HG02943 (cell line): ENCODE data around the gene AANAT.

Experiments used
- ATAC-seq: cut with Tn5 transposase; IDR thresholded peaks from one replicate; pipeline ENCODE4 v1.9.1; 2021; ENCODE audit warnings: mild to moderate bottlenecking, low read depth, moderate library complexity; ENCODE audit not compliant: unreplicated experiment

Gene AANAT

DNA sequence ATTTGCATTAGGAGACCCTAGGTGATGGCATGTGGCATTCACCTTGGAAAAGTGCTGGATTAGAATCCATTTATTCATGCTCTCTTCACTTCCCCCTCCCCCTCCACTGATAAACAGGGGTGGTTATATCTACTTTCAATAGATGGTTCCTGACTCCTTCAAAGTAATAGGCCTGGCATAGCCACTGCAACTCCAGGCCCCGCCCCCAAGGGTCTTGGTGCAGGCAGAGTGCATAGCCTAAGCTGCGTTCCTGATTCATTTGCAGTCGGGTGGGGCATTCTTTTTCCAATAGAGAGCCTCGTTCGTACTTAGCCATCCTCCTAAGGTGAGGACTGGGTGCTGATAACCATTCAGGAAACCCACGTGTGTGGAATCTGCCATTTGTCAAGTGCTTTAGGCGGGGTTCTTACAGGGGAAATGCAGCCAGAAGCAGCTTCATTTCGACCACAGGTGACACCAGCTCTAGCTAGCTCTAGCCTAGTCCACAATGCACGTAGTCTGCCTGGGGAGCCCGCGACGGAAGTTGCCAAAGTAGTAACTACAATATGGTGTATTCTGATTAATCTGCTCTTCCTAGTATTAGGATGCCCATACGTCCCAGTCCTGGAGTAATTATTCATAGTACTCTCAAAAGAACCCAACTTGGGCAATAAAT, 25.6 kb upstream of the AANAT start:
- ATAC-seq = no peak

GRCh38 chr17:76442341-76443338, 24.8 kb upstream of the AANAT start:
- no peak for ATAC-seq

DNA sequence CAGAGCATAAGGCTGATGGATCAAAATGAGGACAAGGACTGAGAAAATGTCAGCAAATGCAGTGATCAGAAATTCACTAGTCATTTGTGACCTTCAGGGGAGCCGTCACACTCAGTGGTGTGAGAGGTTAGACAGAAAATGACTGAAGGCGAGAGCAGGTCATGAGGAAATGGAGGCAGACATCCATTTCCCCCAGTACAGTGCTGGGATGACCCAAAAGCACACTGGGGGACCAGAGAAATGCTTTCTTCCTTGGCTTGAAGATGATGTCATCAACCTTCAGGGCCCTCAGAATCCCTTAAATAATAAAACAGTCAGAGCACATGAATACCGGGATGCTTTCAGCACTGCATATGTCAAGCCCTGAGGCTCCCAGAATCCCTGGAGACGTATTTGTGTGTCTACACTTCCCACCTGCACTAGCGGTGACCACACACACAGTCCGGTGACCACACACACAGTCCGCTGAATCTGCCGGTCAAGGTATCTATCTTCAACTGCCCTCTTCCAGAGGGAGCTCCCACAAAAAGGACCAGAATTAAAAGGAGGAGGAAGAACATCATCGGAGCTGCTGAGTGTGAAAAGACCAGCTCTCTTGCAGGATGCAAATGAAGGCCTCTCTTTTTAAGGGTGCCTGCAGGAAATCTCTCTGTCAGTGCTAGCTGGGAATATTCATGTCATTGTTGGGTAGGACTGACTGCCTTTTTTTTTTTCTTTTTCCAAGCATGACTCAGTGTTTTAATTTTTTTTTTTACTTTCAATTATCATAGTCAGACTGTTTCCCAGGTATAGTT, 22.7 kb upstream of the AANAT start:
- ATAC-seq = no peak

DNA sequence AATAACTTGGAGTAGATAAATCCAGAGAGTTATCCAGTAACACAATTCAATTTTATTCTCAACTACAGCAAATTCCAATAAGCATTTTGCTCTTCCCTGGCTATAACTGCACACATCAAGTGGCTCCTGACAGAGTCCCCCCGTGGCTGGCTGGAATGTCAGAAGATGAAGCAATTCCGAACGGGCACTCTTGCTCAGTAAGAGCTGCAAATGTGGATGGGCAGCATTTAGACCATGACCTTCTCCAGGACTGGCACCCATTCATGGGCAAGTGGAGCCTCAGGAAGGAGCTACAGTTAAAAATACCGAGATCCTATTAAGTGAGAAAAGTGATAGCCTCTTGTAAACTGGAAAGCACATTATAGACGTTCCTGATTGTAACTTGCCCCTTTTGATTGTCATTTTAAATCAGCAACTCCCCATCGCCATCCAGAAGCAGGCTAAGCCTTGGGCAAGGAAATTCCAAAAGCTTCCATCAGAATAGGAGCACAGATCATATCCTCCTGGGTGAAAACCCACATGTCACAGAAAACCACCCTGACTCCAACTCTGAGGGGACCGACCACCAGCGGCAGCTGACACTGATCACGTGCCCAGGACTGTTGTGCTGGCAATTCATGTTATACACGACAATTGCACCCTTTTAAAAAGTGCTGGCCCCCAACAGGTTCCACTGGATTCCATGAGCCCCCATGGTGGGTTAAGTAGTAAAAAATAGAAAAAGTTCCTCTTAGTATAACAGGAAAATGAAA, 21.5 kb upstream of the AANAT start:
- no peak for ATAC-seq

DNA sequence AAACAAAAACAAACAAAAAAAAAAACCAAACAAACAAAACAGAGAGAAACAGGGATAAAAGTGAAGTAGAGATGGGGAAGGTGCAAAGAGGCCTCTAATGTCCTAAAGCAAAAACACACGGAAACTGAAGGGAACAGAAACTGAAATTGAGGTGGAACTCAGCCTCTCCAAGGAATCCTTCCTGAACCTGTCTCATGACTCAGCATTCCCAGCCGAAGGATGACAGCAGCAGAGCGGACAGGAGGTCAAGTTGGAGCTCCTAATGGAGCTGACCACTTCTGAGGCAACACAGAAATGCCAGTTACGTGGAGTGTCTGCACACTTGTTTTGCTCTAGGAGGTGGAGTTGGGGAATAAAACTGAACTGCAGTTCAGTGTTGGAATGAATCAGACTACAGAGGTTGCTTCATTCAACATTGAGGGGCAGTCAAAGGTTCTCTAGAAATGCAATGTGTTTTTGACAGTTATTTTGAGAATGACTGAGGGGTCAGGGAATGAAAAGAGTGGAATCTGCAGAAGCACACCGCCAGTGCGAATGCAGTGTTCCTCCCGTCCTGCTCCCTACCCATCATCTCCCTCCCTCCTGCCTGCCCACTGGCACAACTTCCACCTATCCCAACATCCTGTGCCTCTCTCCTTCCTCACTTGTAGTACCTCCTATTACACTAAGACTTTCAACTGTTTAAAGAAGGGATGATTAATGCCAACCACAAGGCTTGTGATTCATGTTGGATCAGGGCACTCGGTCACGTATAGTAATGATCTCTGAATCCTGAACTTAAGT, 20.8 kb upstream of the AANAT start:
- ATAC-seq = no peak

- ATAC-seq = no peak
These were observed 19.3 kb upstream of the AANAT start for GRCh38 chr17:76447931-76448652.

DNA sequence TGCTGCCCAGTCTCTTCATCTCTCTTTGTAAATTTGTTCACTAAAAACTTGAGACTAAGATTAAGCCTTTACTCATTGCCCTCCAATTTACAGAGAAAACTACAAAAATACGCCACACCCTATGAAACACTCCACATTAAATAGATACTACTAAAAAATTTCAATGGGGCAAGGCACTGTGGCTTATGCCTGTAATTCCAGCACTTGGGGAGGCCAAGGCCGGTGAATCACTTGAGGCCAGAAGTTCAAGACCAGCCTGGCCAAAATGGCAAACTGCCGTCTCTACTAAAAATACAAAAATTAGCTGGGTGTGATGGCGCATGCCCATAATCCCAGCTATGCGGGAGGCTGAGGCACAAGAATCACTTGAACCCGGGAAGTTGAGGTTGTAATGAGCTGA, 18.3 kb upstream of the AANAT start:
- no peak for ATAC-seq

- no peak for ATAC-seq
These were observed 15.9 kb upstream of the AANAT start for GRCh38 chr17:76451506-76451905.

DNA sequence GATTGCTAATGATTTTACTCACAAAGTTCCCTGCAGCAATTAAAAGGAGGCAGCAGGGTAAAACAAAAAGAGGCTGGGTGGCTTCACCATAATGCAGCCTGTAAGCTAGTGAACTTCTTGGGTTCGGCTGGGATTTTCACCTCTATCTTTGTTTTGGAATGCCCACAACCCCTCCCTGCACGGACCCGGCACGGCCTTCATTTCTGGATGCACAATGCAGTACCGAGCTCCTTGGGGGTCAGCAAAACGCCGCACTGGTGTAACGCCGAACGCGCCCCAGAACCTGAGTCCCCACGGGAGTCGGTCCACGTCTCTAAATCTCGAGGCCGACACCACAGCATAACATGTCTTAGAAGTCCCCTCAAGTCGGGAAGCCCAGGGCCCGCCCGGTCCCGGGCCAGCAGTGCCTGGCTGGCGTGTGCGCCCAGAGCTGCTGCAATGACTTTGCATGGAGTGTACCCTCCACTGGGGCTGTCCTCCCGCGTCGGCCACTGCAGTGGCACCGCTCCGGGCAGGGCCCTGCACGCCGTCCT, 15.2 kb upstream of the AANAT start:
- ATAC-seq = no peak

DNA sequence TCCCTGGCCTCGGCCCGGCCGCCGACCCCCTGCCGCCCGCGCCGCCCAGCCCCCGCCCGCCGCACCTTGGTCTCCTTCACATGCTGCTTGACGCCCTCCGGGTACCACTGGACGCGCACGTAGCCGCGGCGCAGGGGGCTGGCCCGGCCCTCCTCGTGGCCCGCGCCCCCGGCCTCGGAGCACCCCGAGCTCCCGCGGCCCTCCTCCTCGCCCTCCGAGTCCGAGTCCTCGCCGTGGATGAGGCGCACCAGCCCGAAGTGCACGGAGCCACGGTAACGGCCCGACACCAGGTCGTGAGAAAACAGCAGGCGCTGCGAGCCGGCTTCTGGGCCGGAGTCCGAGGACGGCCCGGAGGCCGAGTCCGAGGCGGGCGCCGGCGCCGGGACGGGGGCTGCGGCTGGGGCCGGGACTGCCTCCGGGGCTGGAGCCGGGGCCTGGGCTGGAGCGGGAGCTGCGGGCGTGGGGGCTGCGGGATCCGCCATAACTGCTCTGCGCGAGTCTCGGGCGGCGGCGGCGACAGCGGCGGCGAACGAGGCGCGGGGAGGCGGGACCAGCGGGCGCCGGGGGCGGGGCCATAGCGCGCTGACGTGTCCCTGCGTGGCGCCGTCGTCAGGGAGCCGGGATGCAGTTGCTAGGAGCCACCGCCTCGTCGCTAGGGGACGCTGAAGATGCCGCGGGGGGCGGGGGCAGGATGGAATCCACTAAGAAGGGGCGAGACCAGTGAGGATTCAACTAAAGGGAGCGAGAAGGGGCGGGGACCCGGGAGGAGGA, 14.6 kb upstream of the AANAT start, which contains the start of gene UBE2O:
Gene UBE2O, minus strand, starts transcription at position 493 of the 771 bp plus-strand sequence. Its CDS starts 11 bp downstream, at position 482.
- ATAC-seq = no peak

DNA sequence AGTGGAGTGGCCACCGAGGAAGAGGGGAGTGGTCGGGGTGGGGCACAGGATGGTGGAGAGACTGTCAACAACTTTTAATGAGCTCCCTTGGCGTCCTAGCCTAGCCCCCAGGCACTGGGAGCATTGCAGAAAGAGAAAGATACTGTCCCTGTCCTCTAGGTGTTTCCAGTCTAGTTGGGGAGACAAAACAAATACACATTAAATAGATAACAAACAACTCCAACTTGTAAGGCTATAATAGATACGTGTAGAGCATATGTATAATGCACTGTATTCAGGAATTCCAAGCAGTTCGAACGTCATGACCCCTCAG, 14.0 kb upstream of the AANAT start:
- ATAC-seq = no peak

DNA sequence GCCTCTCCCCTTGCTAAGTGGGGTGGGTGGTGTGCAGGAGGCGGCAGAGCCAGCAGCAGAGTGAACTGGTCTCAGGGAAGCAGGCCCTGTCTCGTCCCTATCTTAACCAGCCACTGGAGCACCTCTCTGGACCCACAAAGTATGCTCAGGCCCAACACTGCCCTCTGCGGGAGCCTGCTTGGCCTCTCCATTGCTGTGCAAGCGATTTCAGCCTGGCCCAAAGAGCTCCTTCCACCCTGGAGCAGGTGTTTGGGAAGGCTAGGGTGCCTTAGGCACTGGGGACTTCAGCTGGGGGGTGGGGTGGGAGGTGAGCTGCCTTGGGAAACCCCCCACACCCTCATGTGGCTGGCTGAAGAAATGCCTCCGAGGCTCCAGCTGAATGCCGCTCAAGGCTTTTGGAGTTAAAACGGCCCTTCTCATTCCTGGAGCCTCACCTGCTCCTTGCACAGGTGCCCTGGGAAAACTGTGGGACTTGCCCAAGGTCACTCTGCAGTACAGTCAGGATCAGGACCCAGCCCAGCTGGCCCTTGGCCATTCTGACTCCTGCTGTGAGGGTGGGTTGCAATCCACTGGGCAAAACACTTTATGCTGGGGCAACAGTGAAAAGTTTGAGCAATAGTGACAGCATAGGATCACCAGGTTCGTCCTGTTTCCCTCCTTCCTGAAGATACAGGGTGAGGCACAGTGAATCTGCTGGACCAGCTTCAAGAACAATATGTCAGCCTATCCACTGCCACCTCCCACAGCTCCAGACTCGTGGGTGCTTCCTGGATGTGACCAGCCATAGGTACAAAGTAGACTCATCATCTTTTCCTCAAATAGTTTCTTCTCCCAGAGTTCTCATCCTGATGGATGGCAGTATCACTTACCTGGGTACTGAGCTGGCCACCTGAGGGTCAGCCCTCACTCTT, 8.6 kb upstream of the AANAT start:
- no peak for ATAC-seq

- ATAC-seq = no peak
These were observed 7.7 kb upstream of the AANAT start for GRCh38 chr17:76459674-76460073.

DNA sequence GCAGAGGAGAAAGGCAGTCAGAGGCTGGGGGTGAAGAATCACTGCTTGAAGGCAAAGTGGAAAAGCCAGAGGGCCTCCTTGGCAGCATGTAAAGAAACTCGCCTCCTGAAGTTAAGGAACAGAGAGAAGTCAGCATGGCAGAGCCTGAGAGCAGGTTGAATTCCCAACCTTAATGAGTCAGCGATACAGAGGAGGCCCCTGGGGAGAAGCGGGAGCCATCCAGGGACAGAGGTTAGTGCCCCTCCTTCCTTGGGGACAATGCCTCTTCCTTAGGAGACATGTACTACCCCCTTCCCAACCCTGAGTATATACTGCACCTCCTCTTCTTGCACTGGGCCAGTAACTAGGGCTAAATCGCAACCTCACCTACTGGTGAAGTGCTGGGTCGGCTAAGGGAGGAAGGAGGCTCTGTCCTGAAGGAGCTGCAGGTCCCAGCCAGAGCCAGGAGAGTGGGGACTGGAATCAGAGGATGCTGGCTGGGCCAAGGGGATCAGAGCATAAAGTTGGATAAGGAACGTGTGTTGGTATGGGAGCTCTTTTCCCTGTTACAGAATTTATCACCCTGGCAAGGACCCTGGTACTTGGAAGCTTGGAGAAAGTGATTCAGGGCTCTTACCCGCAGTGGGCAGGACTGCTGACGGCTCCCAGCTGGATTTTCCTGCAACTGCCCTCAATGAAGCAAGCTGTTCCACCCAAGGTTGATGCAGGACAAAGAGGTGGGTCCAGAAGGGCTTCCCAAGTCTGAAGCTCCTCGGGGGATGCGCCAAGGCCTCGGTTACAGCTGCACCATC, 5.4 kb upstream of the AANAT start:
- ATAC-seq = no peak

GRCh38 chr17:76462556-76463290, 4.7 kb upstream of the AANAT start:
- no peak for ATAC-seq

DNA sequence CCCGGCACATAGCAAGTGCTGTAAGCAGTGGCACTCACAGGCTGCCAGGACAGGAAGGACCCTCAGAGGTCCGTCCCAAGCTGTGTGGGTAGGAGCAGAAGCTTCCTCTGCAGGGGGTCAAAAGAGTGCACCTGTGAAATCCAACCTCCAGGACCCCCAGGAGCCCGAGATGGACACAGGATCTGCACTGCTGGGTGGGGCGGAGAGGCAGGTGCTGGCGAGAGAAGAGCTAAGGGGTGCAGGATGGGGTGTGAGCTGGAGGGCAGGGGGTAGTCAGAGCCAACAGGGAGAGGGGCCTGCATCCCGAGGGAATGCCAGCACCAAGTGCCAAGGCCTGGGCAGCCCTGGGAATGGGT, 650 bp upstream of the AANAT start:
- ATAC-seq = no peak
